Peyer's patch (tissue), 4 donors: ENCODE results near the gene VPREB3. TPM values are rescaled to one million over a fixed set of nuclear protein-coding genes. Genes with fewer than 3 reads are reported as not detected.

Experiments used
- DNase-seq, 3 donors: peaks; one replicate each; pipeline ENCODE4 v3.0.0-alpha.2; 2017 to 2019
- H3K27ac ChIP-seq, 4 donors: fragments of 200-600 bp; sonication (generic); one replicate each; pipeline ENCODE4 v1.5.1; 2016 to 2019
- H3K27me3 ChIP-seq, 2 donors: fragments of 200-600 bp; sonication (generic); one replicate each; pipeline ENCODE4 v1.5.1; 2019
- H3K36me3 ChIP-seq, 3 donors: fragments of 200-600 bp; sonication (generic); one replicate each; pipeline ENCODE4 v1.5.1; 2016 to 2019
- H3K4me1 ChIP-seq, 4 donors: fragments of 200-600 bp; sonication (generic); one replicate each; pipeline ENCODE4 v1.5.1; 2016 to 2019
- H3K4me3 ChIP-seq, 4 donors: fragments of 200-600 bp; sonication (generic); 1 replicate in 3 of 4; 2 replicates in 1 of 4; pipeline ENCODE4 v1.5.1; 2016 to 2019; ENCODE audit warnings: mild to moderate bottlenecking in 1 of 4
- H3K9me3 ChIP-seq, 4 donors: fragments of 200-600 bp; sonication (generic); one replicate each; pipeline ENCODE4 v1.5.1; 2016 to 2019; ENCODE audit warnings: mild to moderate bottlenecking in 1 of 4
- CTCF ChIP-seq, 6 experiments: fragments of 450-650 bp in 4 of 6; fragments of 200-600 bp in 2 of 6; sonication (generic) in 1 of 6; IDR thresholded peaks; one replicate each; pipeline ENCODE4 v1.5.1; 2017 to 2019; ENCODE audit warnings: antibody characterized with exemption in 6 of 6, mild to moderate bottlenecking in 3 of 6, moderate library complexity in 1 of 6
- POLR2A ChIP-seq, 2 donors: fragments of 450-650 bp; IDR thresholded peaks; one replicate each; pipeline ENCODE4 v1.5.1; 2017; ENCODE audit warnings: antibody characterized with exemption in 2 of 2, mild to moderate bottlenecking in 2 of 2, moderate library complexity in 2 of 2
- total RNA-seq, 4 donors: library from RNA; depleted of rRNA; stranded (reverse); fragments of >200 nt; gene quantifications; one replicate each; pipeline ENCODE4 v1.1.0, GENCODE V29; 2016

VPREB3 gene
- total RNA-seq, 4 donors from 2014 or later = 29.7 TPM; not detected in 3

- peak; percentile 33 to 81 (median 79) for DNase-seq
- TF ChIP-seq POLR2A (IDR thresholded peaks at IDR 0.05) = no peak
- TF ChIP-seq CTCF (IDR thresholded peaks at IDR 0.05) = no peak
- H3K27ac ChIP-seq = peak overlapping the region in 2 of 4 donors; percentile 57 to 84
- no peaks in the 10 kb centered on the region for H3K9me3 ChIP-seq
- no peaks in the 10 kb centered on the region for H3K27me3 ChIP-seq
- peaks cover 0 to 18% (median 7%) of the 10 kb centered on the region in 4 donors for H3K4me1 ChIP-seq
- H3K36me3 ChIP-seq = peaks cover 0 to 79% (median 2%) of the 10 kb centered on the region in 3 donors
- H3K4me3 ChIP-seq = no peak overlapping the region
These were observed 46.3 kb upstream of the VPREB3 start for GRCh38 chr22:23800297-23801237.

- DNase-seq = peak in 1 of 3 donors; percentile 2
- no peaks in the 10 kb centered on the region for H3K27me3 ChIP-seq
- peaks cover 0 to 82% (median 2%) of the 10 kb centered on the region in 3 donors for H3K36me3 ChIP-seq
- H3K27ac ChIP-seq = no peak overlapping the region
- H3K4me1 ChIP-seq = peaks cover 0 to 4% (median 0%) of the 10 kb centered on the region in 4 donors
- H3K9me3 ChIP-seq = no peaks in the 10 kb centered on the region
- H3K4me3 ChIP-seq = no peak overlapping the region
- TF ChIP-seq CTCF (IDR thresholded peaks at IDR 0.05) = no peak
- TF ChIP-seq POLR2A (IDR thresholded peaks at IDR 0.05) = no peak
These were observed 42.2 kb upstream of the VPREB3 start for GRCh38 chr22:23796461-23796860.

GRCh38 chr22:23793326-23793725 is 39.1 kb upstream of the VPREB3 start:
- TF ChIP-seq CTCF (IDR thresholded peaks at IDR 0.05) = no peak
- TF ChIP-seq POLR2A (IDR thresholded peaks at IDR 0.05) = no peak
- Histone ChIP-seq H3K4me3 (no peak overlapping the region), H3K4me1 (peaks cover 0 to 13% (median 2%) of the 10 kb centered on the region in 4 donors), H3K27me3 (no peaks in the 10 kb centered on the region), H3K9me3 (no peaks in the 10 kb centered on the region), H3K27ac (no peak overlapping the region), H3K36me3 (peaks cover 0 to 65% (median 2%) of the 10 kb centered on the region in 3 donors)
- DNase-seq = peak in 1 of 3 donors; percentile 27

- DNase-seq = peak in 1 of 3 donors; percentile 39
- H3K4me1 ChIP-seq = peaks cover 0 to 20% (median 8%) of the 10 kb centered on the region in 4 donors
- H3K27ac ChIP-seq = no peak overlapping the region
- no peak overlapping the region for H3K4me3 ChIP-seq
- no peaks in the 10 kb centered on the region for H3K9me3 ChIP-seq
- no peak for TF ChIP-seq CTCF (IDR thresholded peaks at IDR 0.05)
- no peak for TF ChIP-seq POLR2A (IDR thresholded peaks at IDR 0.05)
- peaks cover 0 to 57% (median 2%) of the 10 kb centered on the region in 3 donors for H3K36me3 ChIP-seq
- H3K27me3 ChIP-seq = no peaks in the 10 kb centered on the region
These were observed 37.8 kb upstream of the VPREB3 start for GRCh38 chr22:23791738-23792645.
